WTC11 (cell line): ENCODE results near the gene CNOT8. TPM values are rescaled to one million over a fixed set of nuclear protein-coding genes. Genes with fewer than 3 reads are reported as not detected.

Experiments
- ATAC-seq: fragments of 200-7000 bp; cut with Tn5 transposase; 2 replicates; pipeline ENCODE4 v1.10.0; 2021; ENCODE audit warnings: mild to moderate bottlenecking, moderate library complexity
- CTCF ChIA-PET: fragments of 300-600 bp; sonication (Branson Sonifier 250); formaldehyde crosslinking; loops from one replicate; lab custom pipeline; 2021; ENCODE audit warnings: antibody characterized with exemption; lab: Charles Lee
- POLR2A ChIA-PET: fragments of 350-600 bp; sonication (Branson Sonifier 250); formaldehyde crosslinking; loops from one replicate; lab custom pipeline; 2021; ENCODE audit warnings: antibody characterized with exemption; lab: Charles Lee
- DNase-seq: peaks from one replicate; pipeline ENCODE4 v3.0.0; 2021; ENCODE audit warnings: low spot score
- H3K27ac Mint-ChIP-seq: 2 replicates; pipeline ENCODE4 v1.8.0; 2021; ENCODE audit warnings: mixed read lengths
- H3K27me3 Mint-ChIP-seq: 2 replicates; pipeline ENCODE4 v1.8.0; 2021; ENCODE audit warnings: low read depth, mild to moderate bottlenecking, moderate library complexity, mixed read lengths
- H3K36me3 Mint-ChIP-seq: 2 replicates; pipeline ENCODE4 v1.8.0; 2021; ENCODE audit warnings: mixed read lengths
- H3K4me1 Mint-ChIP-seq: 2 replicates; pipeline ENCODE4 v1.8.0; 2022; ENCODE audit warnings: mixed read lengths
- H3K4me3 Mint-ChIP-seq: 2 replicates; pipeline ENCODE4 v1.8.0; 2021; ENCODE audit warnings: mild to moderate bottlenecking, moderate library complexity, mixed read lengths
- H3K9me3 Mint-ChIP-seq: 2 replicates; pipeline ENCODE4 v1.8.0; 2021; ENCODE audit warnings: mixed read lengths
- CREM ChIP-seq: sonication (generic); formaldehyde crosslinking; IDR thresholded peaks from 2 replicates; pipeline ENCODE4 v1.8.1; 2022; ENCODE audit warnings: mild to moderate bottlenecking, missing genetic modification reagents, moderate library complexity
- E2F1 ChIP-seq: sonication (generic); formaldehyde crosslinking; IDR thresholded peaks from 2 replicates; pipeline ENCODE4 v1.8.0; 2022; ENCODE audit warnings: mild to moderate bottlenecking, missing genetic modification reagents
- ELF4 ChIP-seq: sonication (generic); formaldehyde crosslinking; IDR thresholded peaks from 2 replicates; pipeline ENCODE4 v1.8.1; 2022; ENCODE audit warnings: low read depth, mild to moderate bottlenecking, moderate library complexity, missing genetic modification reagents
- FOXP4 ChIP-seq: sonication (generic); formaldehyde crosslinking; IDR thresholded peaks from 2 replicates; pipeline ENCODE4 v1.8.0; 2022; ENCODE audit warnings: mild to moderate bottlenecking, missing genetic modification reagents
- JAZF1 ChIP-seq: fragments of 250-450 bp; sonication (Bioruptor Pico); IDR thresholded peaks from 2 replicates; pipeline ENCODE4 v1.9.0; 2021; ENCODE audit warnings: moderate library complexity, mild to moderate bottlenecking, inconsistent platforms
- MLX ChIP-seq: sonication (generic); formaldehyde crosslinking; IDR thresholded peaks from 2 replicates; pipeline ENCODE4 v1.8.1; 2023; ENCODE audit warnings: mild to moderate bottlenecking, missing genetic modification reagents, moderate library complexity
- PREB ChIP-seq: sonication (generic); formaldehyde crosslinking; IDR thresholded peaks from 2 replicates; pipeline ENCODE4 v1.8.1; 2022; ENCODE audit warnings: mild to moderate bottlenecking, missing genetic modification reagents, moderate library complexity, borderline replicate concordance
- USF1 ChIP-seq: sonication (generic); formaldehyde crosslinking; IDR thresholded peaks from 2 replicates; pipeline ENCODE4 v1.8.0; 2022; ENCODE audit warnings: mild to moderate bottlenecking, missing genetic modification reagents
- USF2 ChIP-seq: sonication (generic); formaldehyde crosslinking; IDR thresholded peaks from 2 replicates; pipeline ENCODE4 v1.8.1; 2023; ENCODE audit warnings: mild to moderate bottlenecking, missing genetic modification reagents, moderate library complexity
- ZNF121 ChIP-seq: sonication (generic); formaldehyde crosslinking; IDR thresholded peaks from 2 replicates; pipeline ENCODE4 v1.8.0; 2023; ENCODE audit warnings: missing genetic modification reagents
- ZNF532 ChIP-seq: fragments of 250-450 bp; sonication (Bioruptor Pico); IDR thresholded peaks from 2 replicates; pipeline ENCODE4 v1.9.0; 2021; ENCODE audit warnings: mild to moderate bottlenecking, borderline replicate concordance
- total RNA-seq: library from RNA; stranded (reverse); gene quantifications from 3 replicates; pipeline ENCODE4 v1.2.3, GENCODE V29; 2021

Gene CNOT8
- total RNA-seq, 1 experiment from 2014 or later: 58.6 TPM

GRCh38 chr5:154862766-154863165 lies 4.3 kb downstream of the CNOT8 start (continued):
- TF ChIP-seq USF1 (no peak), CREM (CRISPR knock-in tag) (no peak), USF2 (CRISPR knock-in tag) (no peak), FOXP4 (CRISPR knock-in tag) (no peak), PREB (no peak), MLX (CRISPR knock-in tag) (no peak)

- Mint-ChIP-seq H3K4me3 (no peak overlapping the region), H3K9me3 (no peaks in the 10 kb centered on the region), H3K36me3 (peaks cover 45% of the 10 kb centered on the region), H3K4me1 (peaks cover 22% of the 10 kb centered on the region), H3K27ac (no peak overlapping the region), H3K27me3 (no peaks in the 10 kb centered on the region)
- TF ChIP-seq ZNF121 (CRISPR knock-in tag) (peak; percentile 85), JAZF1 (CRISPR knock-in tag) (no peak)
- no peak for DNase-seq
- ChIA-PET POLR2A (no interaction called here), CTCF (no interaction called here)
- no peak for ATAC-seq
Observed at GRCh38 chr5:154863291-154864080, 5.1 kb downstream of the CNOT8 start.

GRCh38 chr5:154865466-154866184 lies 7.2 kb downstream of the CNOT8 start:
- peaks cover 53% of the 10 kb centered on the region for H3K36me3 Mint-ChIP-seq
- H3K4me1 Mint-ChIP-seq: peaks cover 5% of the 10 kb centered on the region
- ChIA-PET CTCF (no interaction called here), POLR2A (interaction anchor here (0.6 kb wide), 1 partner anchor 712 kb away, joined by 3 read pairs; no protein-coding TSS in a partner anchor)
- H3K27ac Mint-ChIP-seq: no peak overlapping the region; the same call in 1 of the 2 replicates
- TF ChIP-seq ELF4 (CRISPR knock-in tag) (no peak), ZNF532 (no peak), E2F1 (no peak)
- no peaks in the 10 kb centered on the region for H3K27me3 Mint-ChIP-seq
- DNase-seq (no peak), ATAC-seq (no peak)
- H3K4me3 Mint-ChIP-seq: no peak overlapping the region
- no peaks in the 10 kb centered on the region for H3K9me3 Mint-ChIP-seq
